GM19025 (cell line): ENCODE measurements around the gene PPFIA4.

Experiments used
- ATAC-seq: cut with Tn5 transposase; IDR thresholded peaks from one replicate; pipeline ENCODE4 v1.9.1; 2021; ENCODE audit warnings: mild to moderate bottlenecking, low read depth, moderate library complexity; ENCODE audit not compliant: unreplicated experiment

Gene PPFIA4

GRCh38 chr1:203121186-203122015 is 95.1 kb downstream of the PPFIA4 start:
- ATAC-seq: no peak

DNA sequence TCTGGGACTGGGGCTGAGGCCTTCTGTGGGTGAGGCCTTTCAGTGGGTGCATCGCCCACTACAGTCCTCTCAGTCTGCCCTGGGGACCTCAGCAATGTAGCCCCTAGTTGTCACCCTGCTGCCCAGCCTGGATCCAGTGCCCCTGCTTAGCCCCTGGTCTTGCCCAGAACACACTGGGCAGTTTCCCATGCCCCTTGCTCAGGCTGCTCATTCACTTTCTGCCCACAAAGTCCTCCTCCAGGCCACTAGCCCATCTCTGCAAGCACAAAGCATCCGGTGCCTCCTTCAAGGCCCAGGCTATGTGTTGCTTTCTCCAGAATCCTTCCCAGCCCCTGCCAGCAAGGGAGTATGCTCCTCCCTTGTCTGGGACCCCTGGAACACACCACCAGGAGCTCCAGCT is 95.9 kb downstream of the PPFIA4 start:
- no peak for ATAC-seq

GRCh38 chr1:203124011-203124410 is 97.7 kb downstream of the PPFIA4 start:
- no peak for ATAC-seq

DNA sequence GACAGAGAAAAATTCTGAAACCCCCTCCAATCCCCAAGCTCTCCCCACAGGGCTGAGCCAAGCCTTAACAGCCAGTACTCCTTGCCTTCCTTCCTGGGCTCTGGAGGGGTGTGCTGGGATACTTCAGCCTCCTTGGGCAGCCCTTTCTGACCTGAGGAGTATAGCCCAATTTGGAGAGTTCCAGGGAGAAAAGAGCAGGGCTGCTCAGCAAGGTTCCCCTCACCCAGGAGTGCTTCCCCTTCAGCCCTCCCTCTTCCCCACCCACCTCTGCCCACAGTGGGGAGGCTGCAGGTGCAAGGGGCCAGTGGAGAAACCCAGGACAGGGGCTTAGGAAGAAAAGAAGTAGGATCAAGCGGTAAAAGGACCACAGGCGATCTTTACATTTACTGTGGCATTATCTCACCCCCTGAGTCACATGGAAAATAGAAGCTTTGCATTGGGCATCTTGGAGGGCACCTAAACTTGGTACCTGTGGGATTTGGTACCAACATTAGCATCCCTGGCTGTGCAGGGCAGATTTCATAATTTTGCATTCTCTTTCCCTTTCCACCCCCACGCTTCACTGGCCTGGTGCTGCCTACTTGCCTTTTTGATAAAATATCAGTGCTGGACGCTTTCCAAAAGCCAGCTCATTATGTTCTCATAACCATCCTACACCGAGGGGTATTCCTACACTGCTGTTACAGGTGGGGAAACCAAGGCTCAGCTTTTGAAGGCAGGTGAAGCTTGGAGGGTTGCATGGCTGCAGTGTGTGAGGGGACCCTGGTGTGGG is 98.4 kb downstream of the PPFIA4 start:
- ATAC-seq: no peak

- ATAC-seq: no peak
Measured at GRCh38 chr1:203126151-203126865, 100.0 kb downstream of the PPFIA4 start.

- ATAC-seq: no peak
Measured at GRCh38 chr1:203126866-203127665, 100.8 kb downstream of the PPFIA4 start.

DNA sequence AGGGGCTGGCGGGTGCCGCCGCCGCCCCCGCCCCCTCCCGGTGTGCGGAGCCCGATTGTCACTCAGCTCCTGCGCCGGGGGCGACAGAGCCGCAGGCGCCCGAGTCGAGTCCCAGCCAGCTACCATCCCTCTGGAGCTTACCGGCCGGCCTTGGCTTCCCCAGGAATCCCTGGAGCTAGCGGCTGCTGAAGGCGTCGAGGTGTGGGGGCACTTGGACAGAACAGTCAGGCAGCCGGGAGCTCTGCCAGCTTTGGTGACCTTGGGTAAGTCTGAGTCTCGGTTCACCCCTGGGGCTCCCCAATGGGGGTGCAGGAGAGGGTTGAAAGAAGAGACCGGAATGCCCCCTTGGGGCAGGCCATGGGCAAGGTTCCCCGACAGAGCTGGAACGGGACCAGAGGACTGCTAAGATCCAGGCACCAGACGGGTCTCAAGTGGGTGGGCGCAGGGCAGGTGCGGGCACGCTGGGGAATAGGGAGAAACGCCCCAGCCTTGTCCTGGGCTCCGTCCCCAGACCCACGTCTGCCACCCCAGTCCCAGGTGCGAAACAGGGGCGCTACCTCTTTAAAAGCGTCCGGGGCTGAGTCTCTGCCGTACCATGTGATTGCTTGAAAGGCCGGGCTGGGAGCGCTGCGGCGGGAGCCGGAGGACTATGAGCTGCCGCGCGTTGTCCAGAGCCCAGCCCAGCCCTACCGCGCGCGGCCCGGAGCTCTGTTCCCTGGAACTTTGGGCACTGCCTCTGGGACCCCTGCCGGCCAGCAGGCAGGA is 101.6 kb downstream of the PPFIA4 start, which contains the start of gene ADORA1:
ADORA1 (plus strand) TSS at position 61 of the 765 bp plus-strand sequence. CDS start 1,116 bp downstream, outside the sequence.
- no peak for ATAC-seq

DNA sequence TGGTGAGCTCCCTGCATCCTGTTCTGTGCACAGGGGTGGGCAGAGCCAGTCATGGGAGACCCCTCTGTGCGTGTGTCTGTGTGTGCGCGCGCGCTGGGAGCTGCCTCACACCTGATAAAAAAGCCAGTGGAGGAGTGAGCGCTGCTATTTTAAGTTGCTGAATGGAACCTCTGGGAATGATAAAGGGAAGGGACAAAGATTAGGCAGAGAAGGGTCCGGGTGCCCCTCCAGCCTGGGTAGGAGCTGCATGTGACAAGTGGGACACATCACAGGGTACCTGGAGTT is 102.1 kb downstream of the PPFIA4 start:
- no peak for ATAC-seq
